ENCODE results near the gene VMAC. TPM values are rescaled to one million over a fixed set of nuclear protein-coding genes. Genes with fewer than 3 reads are reported as not detected.
"Not testable (repeated sequence)": the region's sequence is repeated elsewhere in the genome, so short reads cannot be mapped to it uniquely, and the experiment has no call there.

The VMAC gene, protein sequence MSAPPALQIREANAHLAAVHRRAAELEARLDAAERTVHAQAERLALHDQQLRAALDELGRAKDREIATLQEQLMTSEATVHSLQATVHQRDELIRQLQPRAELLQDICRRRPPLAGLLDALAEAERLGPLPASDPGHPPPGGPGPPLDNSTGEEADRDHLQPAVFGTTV
- total RNA-seq (2014; rRNA removed; shearing (Covaris generic)) = 3.0 and 3.2 TPM in 2 replicates

DNA sequence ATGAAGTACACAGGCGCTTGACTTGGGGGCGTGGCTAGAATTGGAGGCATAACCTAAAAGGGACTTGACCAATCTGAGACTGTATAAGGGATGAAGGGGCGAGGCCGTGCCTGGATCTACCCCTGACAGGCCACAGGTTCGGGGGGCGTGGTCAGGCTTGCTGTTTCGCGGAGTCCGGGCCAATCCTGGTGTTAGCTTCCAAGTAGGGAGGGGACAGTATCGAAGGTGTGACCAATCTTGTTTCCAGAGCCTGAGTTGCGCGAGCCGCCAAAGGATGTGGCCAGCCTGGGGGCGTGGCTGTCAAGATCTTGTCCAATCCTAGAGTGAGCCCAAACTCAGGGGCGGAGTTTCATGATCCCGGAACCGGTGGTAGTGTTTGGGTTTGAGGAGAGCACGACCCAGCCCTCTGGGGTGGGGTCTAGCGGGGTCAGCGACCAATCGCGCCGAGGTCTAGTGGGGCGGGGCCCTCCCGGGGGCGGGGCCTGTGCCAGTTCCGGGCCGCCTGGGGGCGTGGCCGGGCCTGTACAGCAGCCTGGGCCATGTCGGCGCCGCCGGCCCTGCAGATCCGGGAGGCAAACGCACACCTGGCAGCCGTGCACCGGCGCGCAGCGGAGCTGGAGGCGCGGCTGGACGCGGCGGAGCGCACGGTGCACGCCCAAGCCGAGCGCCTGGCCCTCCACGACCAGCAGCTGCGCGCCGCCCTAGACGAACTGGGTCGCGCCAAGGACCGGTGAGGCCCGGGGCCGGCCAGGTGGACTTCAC is at the start of gene VMAC:
Gene VMAC, plus strand, starts transcription at position 521 of the 762 bp plus-strand sequence. Its CDS starts 19 bp downstream, at position 540.
- DNase-seq (ENCODE audit: low spot score) = peak; percentile 100

DNA sequence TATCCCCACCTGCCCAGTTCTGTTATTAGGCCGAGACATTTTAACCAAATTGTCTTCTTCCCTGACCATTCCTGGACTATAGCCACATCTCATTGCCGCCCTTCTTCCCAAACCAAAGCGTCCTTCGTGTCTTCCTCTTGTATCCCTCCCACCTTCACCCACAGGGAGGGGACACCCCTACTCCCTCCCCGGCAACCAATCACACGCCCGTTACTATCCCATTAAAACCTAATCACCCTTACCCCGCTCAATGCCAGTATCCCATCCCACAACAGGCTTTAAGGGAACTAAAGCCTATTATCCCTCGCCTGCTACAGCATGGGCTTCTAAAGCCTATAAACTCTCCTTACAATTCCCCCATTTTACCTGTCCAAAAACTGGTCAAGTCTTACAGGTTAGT is 49.5 kb upstream of the VMAC start:
- not testable (repeated sequence) for DNase-seq (ENCODE audit: low spot score)

DNA sequence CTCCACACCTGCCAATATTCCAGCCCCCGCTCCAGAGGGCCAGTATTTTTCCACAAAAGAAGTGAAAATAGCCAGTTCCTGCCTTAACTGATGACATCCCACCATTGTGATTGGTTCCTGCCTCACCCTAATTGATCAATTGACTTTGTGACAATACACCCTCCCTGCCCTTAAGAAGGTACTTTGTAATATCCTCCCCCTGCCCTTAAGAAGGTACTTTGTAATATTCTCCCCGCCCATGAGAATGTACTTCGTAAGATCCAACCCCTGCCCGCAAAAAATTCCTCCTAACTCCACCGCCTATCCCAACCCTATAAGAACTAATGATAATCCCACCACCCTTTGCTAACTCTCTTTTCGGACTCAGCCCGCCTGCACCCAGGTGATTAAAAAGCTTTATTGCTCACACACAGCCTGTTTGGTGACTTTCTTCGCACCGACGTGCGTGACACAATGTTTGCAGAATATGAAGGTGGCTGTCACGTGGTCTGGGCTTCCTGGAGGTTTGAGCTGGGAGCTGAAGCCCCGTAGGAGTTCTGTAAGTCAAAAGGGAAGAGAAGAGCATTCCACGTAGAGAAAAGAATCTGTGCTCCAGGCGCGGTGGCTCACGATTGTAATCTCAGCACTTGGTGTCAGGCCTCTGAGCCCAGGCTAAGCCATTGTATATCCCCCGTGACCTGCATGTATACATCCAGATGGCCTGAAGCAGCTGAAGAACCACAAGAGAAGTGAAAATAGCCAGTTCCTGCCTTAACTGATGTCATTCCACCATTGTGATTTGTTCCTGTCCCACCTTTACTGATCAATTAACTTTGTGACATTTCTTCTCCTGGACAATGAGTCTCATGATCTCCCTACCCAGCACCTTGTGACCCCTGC is 47.2 kb upstream of the VMAC start:
- no peak for DNase-seq (ENCODE audit: low spot score)

GRCh38 chr19:5863030-5863665 is 41.5 kb upstream of the VMAC start:
- no peak for DNase-seq (ENCODE audit: low spot score)

DNA sequence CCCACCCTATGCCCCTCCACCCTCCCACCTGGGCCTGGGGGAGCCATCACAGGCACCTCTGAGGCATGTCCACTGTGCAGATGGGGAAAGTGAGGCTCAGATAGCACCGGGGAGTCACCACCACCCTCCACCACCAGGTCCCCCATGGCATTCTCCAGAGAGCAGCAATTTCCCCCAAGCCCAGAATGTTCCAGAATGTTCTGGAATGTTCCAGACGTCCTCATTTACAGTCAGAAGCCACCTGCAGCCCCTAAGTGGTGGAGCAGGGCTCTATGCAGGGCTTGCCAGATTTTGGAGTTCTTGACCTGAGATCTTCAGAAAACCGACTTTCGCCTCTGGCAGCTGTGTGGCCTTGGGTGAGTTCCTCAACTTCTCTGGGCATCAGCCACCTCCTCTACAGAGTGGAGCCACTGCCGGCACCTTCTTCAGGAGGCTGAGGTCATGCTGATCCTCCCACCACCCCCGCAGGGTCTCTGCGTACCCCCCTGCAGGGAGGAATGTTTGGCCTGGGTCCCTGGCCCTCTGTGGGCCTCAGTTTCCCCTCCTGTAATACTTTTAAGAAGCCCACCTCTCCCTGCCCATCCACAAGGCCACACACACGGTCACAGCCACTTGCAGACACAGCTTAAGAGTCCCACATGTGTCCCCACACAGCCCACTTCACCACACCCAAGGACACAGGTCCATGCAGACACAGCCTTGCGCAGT is 40.5 kb upstream of the VMAC start:
- DNase-seq (ENCODE audit: low spot score) = no peak

- DNase-seq (ENCODE audit: low spot score) = no peak
Measured at GRCh38 chr19:5864725-5865486, 39.8 kb upstream of the VMAC start.

DNA sequence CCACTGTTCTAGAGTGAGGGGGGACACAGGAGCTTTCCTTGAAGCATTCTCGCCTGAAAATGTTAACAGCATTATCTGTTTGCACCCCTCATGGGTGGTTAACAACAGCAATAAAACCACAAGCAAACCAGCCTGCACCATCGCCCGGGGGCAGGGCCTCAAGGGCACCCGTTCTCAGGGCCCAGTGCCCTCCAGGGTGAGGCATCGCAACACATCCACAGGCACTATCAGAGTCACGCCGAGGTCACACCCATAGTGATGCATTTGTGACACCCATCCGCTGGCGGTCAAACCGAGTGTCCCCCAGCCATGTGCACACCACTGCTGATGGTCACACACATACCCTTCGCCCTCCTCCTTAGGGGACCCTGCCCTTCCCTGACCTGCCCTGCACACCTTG is 38.9 kb upstream of the VMAC start:
- no peak for DNase-seq (ENCODE audit: low spot score)

- no peak for DNase-seq (ENCODE audit: low spot score)
Measured at GRCh38 chr19:5867201-5868136, 37.2 kb upstream of the VMAC start.

- no peak for DNase-seq (ENCODE audit: low spot score)
Measured at GRCh38 chr19:5870986-5871394, 33.7 kb upstream of the VMAC start.

- no peak for DNase-seq (ENCODE audit: low spot score)
Measured at GRCh38 chr19:5873617-5874199, 31.0 kb upstream of the VMAC start.

GRCh38 chr19:5874496-5874895 is 30.2 kb upstream of the VMAC start:
- peak; percentile 78 for DNase-seq (ENCODE audit: low spot score)

DNA sequence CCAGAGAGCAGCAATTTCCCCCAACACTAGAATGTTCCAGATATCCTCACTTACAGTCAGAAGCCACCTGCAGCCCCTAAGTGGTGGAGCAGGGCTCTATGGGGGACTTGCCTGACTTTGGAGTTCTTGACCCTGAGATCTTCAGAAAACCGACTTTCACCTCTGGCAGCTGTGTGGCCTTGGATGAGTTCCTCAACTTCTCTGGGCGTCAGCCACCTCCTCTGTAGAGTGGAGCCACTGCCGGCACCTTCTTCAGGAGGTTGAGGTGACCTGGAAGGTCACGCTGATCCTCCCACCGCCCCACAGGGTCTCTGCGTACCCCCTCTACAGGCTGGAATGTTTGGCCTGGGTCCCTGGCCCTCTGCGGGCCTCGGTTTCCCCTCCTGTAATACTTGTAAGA is 27.2 kb upstream of the VMAC start:
- DNase-seq (ENCODE audit: low spot score) = no peak

GRCh38 chr19:5877882-5878281 is 26.8 kb upstream of the VMAC start:
- DNase-seq (ENCODE audit: low spot score) = no peak

DNA sequence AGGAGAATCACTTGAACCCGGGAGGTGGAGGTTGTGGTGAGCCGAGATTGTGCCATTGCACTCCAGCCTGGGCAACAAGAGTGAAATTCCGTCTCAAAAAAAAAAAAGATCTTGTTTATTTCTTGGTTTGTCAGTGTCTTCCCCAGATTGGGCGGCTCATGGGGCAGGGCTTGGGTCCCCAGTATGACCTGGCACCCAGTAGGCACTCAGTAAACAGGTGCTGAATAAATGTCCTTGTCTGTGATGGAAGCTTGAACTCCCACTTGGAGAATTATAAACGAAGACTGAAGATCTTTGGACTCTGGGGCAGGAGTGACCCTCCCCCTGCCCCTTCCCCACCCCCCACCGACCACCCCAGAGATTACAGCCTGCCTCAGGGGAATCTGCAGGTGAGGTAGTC is 24.5 kb upstream of the VMAC start:
- DNase-seq (ENCODE audit: low spot score) = no peak

GRCh38 chr19:5880604-5881078 is 24.0 kb upstream of the VMAC start:
- DNase-seq (ENCODE audit: low spot score) = peak; percentile 67

DNA sequence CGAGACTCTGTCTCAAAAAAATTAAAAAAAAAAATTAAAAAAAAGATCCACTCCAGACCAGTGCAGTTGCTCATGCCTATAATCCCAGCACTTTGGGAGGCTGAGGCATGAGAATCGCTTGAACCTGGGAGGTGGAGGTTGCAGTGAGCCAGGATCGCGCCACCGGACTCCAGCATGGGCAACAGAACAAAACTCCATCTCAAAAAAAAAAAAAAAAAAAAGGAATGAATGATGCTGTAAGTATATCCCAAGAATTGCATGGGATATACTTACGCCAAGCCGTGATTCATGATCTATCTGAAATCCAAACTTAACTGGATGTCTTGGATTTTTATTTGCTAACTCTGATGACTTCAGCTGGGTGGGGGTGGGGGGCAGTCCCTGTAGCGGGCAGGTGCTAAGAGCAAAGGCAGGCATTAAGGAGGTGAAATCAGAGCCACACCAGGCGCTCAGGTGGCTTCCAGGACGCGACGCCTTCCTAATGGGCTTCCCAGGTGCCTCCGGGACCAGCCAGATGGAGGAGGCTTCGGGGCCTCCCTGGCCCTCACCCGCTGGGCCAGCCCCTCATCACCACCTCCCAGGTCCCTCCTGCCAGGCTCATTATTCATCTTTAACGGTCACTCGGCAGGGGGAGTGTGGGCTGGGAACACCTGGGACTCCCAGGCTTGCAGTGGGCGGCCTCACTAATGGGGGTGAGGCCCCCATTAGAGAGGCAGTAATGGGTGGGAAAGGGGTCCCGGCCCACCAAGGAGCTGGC is 23.0 kb upstream of the VMAC start:
- DNase-seq (ENCODE audit: low spot score) = no peak

- DNase-seq (ENCODE audit: low spot score) = no peak
Measured at GRCh38 chr19:5882421-5882968, 22.2 kb upstream of the VMAC start.
